ENCODE data around the gene SMPD3. TPM values are rescaled to one million over a fixed set of nuclear protein-coding genes. Genes with fewer than 3 reads are reported as not detected.

Gene SMPD3
- total RNA-seq, 1 donor from 2014 or later, result 85.4 TPM

- no peak overlapping the region for H3K27ac Mint-ChIP-seq (ENCODE audit: unreplicated experiment)
- DNase-seq, result no peak
- peaks cover 2% of the 10 kb centered on the region for H3K9me3 Mint-ChIP-seq (ENCODE audit: unreplicated experiment)
- no peaks in the 10 kb centered on the region for H3K36me3 Mint-ChIP-seq (ENCODE audit: unreplicated experiment)
- TF ChIP-seq, protein P1, sequence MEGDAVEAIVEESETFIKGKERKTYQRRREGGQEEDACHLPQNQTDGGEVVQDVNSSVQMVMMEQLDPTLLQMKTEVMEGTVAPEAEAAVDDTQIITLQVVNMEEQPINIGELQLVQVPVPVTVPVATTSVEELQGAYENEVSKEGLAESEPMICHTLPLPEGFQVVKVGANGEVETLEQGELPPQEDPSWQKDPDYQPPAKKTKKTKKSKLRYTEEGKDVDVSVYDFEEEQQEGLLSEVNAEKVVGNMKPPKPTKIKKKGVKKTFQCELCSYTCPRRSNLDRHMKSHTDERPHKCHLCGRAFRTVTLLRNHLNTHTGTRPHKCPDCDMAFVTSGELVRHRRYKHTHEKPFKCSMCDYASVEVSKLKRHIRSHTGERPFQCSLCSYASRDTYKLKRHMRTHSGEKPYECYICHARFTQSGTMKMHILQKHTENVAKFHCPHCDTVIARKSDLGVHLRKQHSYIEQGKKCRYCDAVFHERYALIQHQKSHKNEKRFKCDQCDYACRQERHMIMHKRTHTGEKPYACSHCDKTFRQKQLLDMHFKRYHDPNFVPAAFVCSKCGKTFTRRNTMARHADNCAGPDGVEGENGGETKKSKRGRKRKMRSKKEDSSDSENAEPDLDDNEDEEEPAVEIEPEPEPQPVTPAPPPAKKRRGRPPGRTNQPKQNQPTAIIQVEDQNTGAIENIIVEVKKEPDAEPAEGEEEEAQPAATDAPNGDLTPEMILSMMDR (IDR thresholded peaks at IDR 0.05; ENCODE audit: partially characterized antibody, unreplicated experiment), result no peak
- H3K4me1 Mint-ChIP-seq (ENCODE audit: low read depth, unreplicated experiment), result peaks cover 14% of the 10 kb centered on the region
- no peak overlapping the region for H3K4me3 Mint-ChIP-seq (ENCODE audit: unreplicated experiment)
- peaks cover 8% of the 10 kb centered on the region for H3K27me3 Mint-ChIP-seq (ENCODE audit: unreplicated experiment)
Measured at GRCh38 chr16:68372806-68373205, 75.5 kb downstream of the SMPD3 start.

DNA sequence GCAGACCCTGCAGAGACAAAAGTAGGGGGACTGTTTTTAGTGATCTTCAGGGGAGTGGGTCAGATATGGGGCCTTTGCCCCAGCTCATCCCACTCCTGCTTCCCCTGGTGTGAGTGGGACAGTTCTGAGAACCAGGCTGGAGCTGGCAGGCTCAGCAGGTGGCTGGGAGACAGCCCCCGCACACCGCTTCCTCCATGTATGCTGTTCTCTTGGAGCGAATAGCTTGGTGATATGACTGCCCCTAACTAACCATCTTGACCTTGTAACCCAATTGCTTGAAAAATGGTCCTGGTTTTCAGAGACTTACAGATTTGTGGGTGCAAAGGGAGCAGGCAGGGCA is 76.0 kb downstream of the SMPD3 start:
- H3K27ac Mint-ChIP-seq (ENCODE audit: unreplicated experiment), result no peak overlapping the region
- no peaks in the 10 kb centered on the region for H3K36me3 Mint-ChIP-seq (ENCODE audit: unreplicated experiment)
- H3K27me3 Mint-ChIP-seq (ENCODE audit: unreplicated experiment), result peaks cover 12% of the 10 kb centered on the region
- DNase-seq, result no peak
- TF ChIP-seq, protein P1 (IDR thresholded peaks at IDR 0.05; ENCODE audit: partially characterized antibody, unreplicated experiment), result no peak
- H3K9me3 Mint-ChIP-seq (ENCODE audit: unreplicated experiment), result peaks cover 6% of the 10 kb centered on the region
- H3K4me1 Mint-ChIP-seq (ENCODE audit: low read depth, unreplicated experiment), result peaks cover 16% of the 10 kb centered on the region
- H3K4me3 Mint-ChIP-seq (ENCODE audit: unreplicated experiment), result no peak overlapping the region

GRCh38 chr16:68371706-68372380 is 76.5 kb downstream of the SMPD3 start:
- Mint-ChIP-seq H3K27me3 (ENCODE audit: unreplicated experiment) (peaks cover 16% of the 10 kb centered on the region), H3K9me3 (ENCODE audit: unreplicated experiment) (peaks cover 9% of the 10 kb centered on the region), H3K36me3 (ENCODE audit: unreplicated experiment) (no peaks in the 10 kb centered on the region), H3K27ac (ENCODE audit: unreplicated experiment) (no peak overlapping the region), H3K4me3 (ENCODE audit: unreplicated experiment) (no peak overlapping the region), H3K4me1 (ENCODE audit: low read depth, unreplicated experiment) (peaks cover 16% of the 10 kb centered on the region)
- TF ChIP-seq, protein P1 (IDR thresholded peaks at IDR 0.05; ENCODE audit: partially characterized antibody, unreplicated experiment), result no peak
- no peak for DNase-seq

DNA sequence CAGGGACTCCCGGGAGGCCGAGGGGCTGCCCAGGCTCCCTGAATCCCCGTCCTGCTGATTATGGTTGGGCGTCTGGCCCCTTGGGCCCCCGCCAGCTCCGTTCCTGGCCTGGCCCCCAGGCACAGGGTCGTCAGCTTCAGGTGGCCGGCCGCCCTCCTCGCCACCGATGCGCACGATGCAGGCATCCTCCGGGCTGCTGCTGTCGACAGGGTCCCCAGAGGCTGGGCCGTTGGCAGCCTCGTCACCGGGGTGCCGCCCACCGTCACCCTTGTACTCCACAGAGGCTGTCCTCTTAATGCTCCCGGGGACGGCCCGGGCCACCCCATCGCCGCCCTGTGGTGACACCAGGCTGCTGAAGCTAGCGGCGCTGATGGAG is 77.0 kb downstream of the SMPD3 start:
- peaks cover 19% of the 10 kb centered on the region for H3K27me3 Mint-ChIP-seq (ENCODE audit: unreplicated experiment)
- DNase-seq, result no peak
- no peak overlapping the region for H3K4me3 Mint-ChIP-seq (ENCODE audit: unreplicated experiment)
- TF ChIP-seq, protein P1 (IDR thresholded peaks at IDR 0.05; ENCODE audit: partially characterized antibody, unreplicated experiment), result no peak
- peaks cover 10% of the 10 kb centered on the region for H3K9me3 Mint-ChIP-seq (ENCODE audit: unreplicated experiment)
- H3K36me3 Mint-ChIP-seq (ENCODE audit: unreplicated experiment), result no peaks in the 10 kb centered on the region
- peaks cover 18% of the 10 kb centered on the region for H3K4me1 Mint-ChIP-seq (ENCODE audit: low read depth, unreplicated experiment)
- H3K27ac Mint-ChIP-seq (ENCODE audit: unreplicated experiment), result no peak overlapping the region

- TF ChIP-seq, protein P1 (IDR thresholded peaks at IDR 0.05; ENCODE audit: partially characterized antibody, unreplicated experiment), result no peak
- Mint-ChIP-seq H3K27ac (ENCODE audit: unreplicated experiment) (no peak overlapping the region), H3K36me3 (ENCODE audit: unreplicated experiment) (no peaks in the 10 kb centered on the region), H3K4me1 (ENCODE audit: low read depth, unreplicated experiment) (peaks cover 23% of the 10 kb centered on the region), H3K9me3 (ENCODE audit: unreplicated experiment) (peaks cover 16% of the 10 kb centered on the region), H3K4me3 (ENCODE audit: unreplicated experiment) (no peak overlapping the region), H3K27me3 (ENCODE audit: unreplicated experiment) (peaks cover 25% of the 10 kb centered on the region)
- DNase-seq, result no peak
Measured at GRCh38 chr16:68370581-68371275, 77.6 kb downstream of the SMPD3 start.

All from glutamatergic neuron (in vitro differentiated cells).